NB4 (cell line): ENCODE measurements around the gene SEMA6B.

Experiments
- CTCF ChIP-seq: IDR thresholded peaks from one replicate; pipeline ENCODE4 v1.5.1; 2012; ENCODE audit warnings: low read depth, low read length
- MYC ChIP-seq: IDR thresholded peaks from 2 replicates; pipeline ENCODE4 v1.6.1; 2011; ENCODE audit warnings: low read depth, low read length
- POLR2A ChIP-seq: IDR thresholded peaks from 2 replicates; pipeline ENCODE4 v1.6.1; 2011; ENCODE audit warnings: mild to moderate bottlenecking; ENCODE audit not compliant: insufficient read length; ENCODE audit errors: extremely low read depth

DNA sequence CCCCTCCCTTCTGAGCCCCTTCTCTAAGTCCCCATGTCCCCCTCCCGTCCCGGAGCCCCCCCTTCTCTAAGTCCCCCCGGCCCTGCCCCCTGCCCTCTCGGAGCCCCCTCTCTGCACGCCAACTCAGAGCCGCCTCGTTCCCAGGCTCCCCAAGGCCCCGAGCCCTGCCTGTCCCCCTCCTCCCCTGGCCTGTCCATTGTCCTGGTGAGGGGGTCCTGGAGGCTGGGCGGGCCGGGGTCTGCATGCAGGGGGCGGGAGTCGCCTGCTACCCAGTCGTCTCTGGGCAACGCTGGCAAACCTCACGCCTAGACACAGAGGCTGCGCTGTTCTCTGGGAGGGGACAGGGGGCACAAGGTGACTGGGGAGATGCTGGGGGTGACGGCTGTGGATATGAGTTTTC is 39.2 kb upstream of the SEMA6B start:
- TF ChIP-seq CTCF (no peak), POLR2A (no peak), MYC (no peak)
